NOMO-1 treated with DMSO at 0.1 percent for 48 hours (cell line): ENCODE measurements around the gene ATP1A3.

Experiments
- DNase-seq: peaks from one replicate; lab custom pipeline; 2025; ENCODE audit not compliant: unreplicated experiment; lab: John Stamatoyannopoulos, UW

Gene ATP1A3

GRCh38 chr19:41930322-41930722, 63.7 kb downstream of the ATP1A3 start:
- DNase-seq, result no peak

- DNase-seq, result no peak
Measured at GRCh38 chr19:41929536-41930071, 64.4 kb downstream of the ATP1A3 start.

- DNase-seq, result peak; percentile 52
Measured at GRCh38 chr19:41928754-41929535, 65.1 kb downstream of the ATP1A3 start.

GRCh38 chr19:41928221-41928683, 65.8 kb downstream of the ATP1A3 start, which contains the start of gene ERFL:
ERFL (minus strand) TSS chr19:41928449; CDS start chr19:41912919, 15,530 bp downstream.
- peak; percentile 14 for DNase-seq

- no peak for DNase-seq
Measured at GRCh38 chr19:41927497-41928192, 66.4 kb downstream of the ATP1A3 start.

- no peak for DNase-seq
Measured at GRCh38 chr19:41926763-41927496, 67.1 kb downstream of the ATP1A3 start.

GRCh38 chr19:41926028-41926762, 67.8 kb downstream of the ATP1A3 start:
- no peak for DNase-seq

GRCh38 chr19:41925208-41926003, 68.6 kb downstream of the ATP1A3 start:
- no peak for DNase-seq

GRCh38 chr19:41924151-41925145, 69.6 kb downstream of the ATP1A3 start:
- no peak for DNase-seq

GRCh38 chr19:41923045-41923788, 70.8 kb downstream of the ATP1A3 start:
- no peak for DNase-seq

GRCh38 chr19:41922585-41922984, 71.4 kb downstream of the ATP1A3 start:
- DNase-seq, result no peak

GRCh38 chr19:41921577-41922576, 72.2 kb downstream of the ATP1A3 start:
- no peak for DNase-seq

GRCh38 chr19:41920882-41921576, 73.0 kb downstream of the ATP1A3 start:
- peak; percentile 7 for DNase-seq

GRCh38 chr19:41919948-41920712, 73.9 kb downstream of the ATP1A3 start:
- no peak for DNase-seq

- no peak for DNase-seq
Measured at GRCh38 chr19:41918653-41919244, 75.3 kb downstream of the ATP1A3 start.
